Mesothelial cell of epicardium (in vitro differentiated cells): ENCODE data around the gene C14orf119. TPM values are rescaled to one million over a fixed set of nuclear protein-coding genes. Genes with fewer than 3 reads are reported as not detected.

Experiments
- DNase-seq, 2 experiments: peaks; one replicate each; pipeline ENCODE4 v3.0.0; 2021; ENCODE audit warnings: low spot score in 2 of 2; ENCODE audit not compliant: unreplicated experiment in 2 of 2
- H3K27ac Mint-ChIP-seq: 2 replicates; pipeline ENCODE4 v1.8.0; 2021; ENCODE audit warnings: mixed read lengths
- H3K27me3 Mint-ChIP-seq: 2 replicates; pipeline ENCODE4 v1.8.0; 2021; ENCODE audit warnings: low read depth, mixed read lengths
- H3K36me3 Mint-ChIP-seq: 2 replicates; pipeline ENCODE4 v1.8.0; 2021; ENCODE audit warnings: mixed read lengths
- H3K4me1 Mint-ChIP-seq: 2 replicates; pipeline ENCODE4 v1.8.0; 2021; ENCODE audit warnings: mixed read lengths
- H3K4me3 Mint-ChIP-seq: 2 replicates; pipeline ENCODE4 v1.8.0; 2021; ENCODE audit warnings: mild to moderate bottlenecking, moderate library complexity, mixed read lengths
- H3K9me3 Mint-ChIP-seq: 2 replicates; pipeline ENCODE4 v1.8.0; 2021; ENCODE audit warnings: mixed read lengths
- total RNA-seq: library from RNA; stranded (reverse); gene quantifications from 3 replicates; pipeline ENCODE4 v1.2.1, GENCODE V29; 2021
- TF ChIP-seq, protein P1 (sequence below): fragments of 200-600 bp; sonication (generic); IDR thresholded peaks from one replicate; pipeline ENCODE4 v1.5.0; 2021; ENCODE audit warnings: antibody characterized with exemption; ENCODE audit not compliant: unreplicated experiment

Gene C14orf119
- total RNA-seq, 1 donor from 2014 or later: 45.6 TPM

DNA sequence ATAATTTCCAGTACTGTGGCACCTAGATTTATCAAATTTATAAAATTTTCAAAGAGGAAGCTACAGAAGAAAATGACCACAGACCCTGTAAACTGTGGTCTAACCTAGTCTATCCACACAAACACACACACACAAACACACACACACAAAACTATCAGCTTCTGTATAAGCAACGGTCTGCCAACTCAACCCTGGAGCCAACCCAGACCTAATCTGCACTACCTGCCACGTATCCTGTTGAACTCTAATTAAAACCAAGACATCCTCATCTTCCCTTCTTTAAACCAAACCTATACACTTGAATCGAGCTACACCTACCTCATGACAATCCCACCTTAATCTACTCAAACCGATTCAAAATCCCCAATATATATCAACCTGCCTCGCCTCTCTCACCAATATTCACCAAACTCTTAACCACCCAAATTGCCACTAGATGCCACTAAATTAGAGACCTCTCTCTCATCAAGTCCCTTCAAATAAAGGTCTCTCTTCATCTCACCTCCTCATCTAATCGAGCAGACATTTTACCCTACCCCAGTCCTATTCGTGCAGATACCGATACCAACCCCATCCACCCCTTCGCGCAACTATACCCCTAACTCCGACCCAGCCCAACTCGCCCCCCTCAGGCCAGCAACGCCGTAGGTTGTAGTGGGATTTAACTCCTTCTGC, 1.2 kb upstream of the C14orf119 start:
- Mint-ChIP-seq H3K27me3 (no peaks in the 10 kb centered on the region), H3K9me3 (no peaks in the 10 kb centered on the region), H3K4me3 (no peak overlapping the region), H3K36me3 (peaks cover 28% of the 10 kb centered on the region), H3K27ac (no peak overlapping the region), H3K4me1 (peaks cover 20% of the 10 kb centered on the region)
- TF ChIP-seq, protein P1, sequence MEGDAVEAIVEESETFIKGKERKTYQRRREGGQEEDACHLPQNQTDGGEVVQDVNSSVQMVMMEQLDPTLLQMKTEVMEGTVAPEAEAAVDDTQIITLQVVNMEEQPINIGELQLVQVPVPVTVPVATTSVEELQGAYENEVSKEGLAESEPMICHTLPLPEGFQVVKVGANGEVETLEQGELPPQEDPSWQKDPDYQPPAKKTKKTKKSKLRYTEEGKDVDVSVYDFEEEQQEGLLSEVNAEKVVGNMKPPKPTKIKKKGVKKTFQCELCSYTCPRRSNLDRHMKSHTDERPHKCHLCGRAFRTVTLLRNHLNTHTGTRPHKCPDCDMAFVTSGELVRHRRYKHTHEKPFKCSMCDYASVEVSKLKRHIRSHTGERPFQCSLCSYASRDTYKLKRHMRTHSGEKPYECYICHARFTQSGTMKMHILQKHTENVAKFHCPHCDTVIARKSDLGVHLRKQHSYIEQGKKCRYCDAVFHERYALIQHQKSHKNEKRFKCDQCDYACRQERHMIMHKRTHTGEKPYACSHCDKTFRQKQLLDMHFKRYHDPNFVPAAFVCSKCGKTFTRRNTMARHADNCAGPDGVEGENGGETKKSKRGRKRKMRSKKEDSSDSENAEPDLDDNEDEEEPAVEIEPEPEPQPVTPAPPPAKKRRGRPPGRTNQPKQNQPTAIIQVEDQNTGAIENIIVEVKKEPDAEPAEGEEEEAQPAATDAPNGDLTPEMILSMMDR: no peak
- no peak for DNase-seq

DNA sequence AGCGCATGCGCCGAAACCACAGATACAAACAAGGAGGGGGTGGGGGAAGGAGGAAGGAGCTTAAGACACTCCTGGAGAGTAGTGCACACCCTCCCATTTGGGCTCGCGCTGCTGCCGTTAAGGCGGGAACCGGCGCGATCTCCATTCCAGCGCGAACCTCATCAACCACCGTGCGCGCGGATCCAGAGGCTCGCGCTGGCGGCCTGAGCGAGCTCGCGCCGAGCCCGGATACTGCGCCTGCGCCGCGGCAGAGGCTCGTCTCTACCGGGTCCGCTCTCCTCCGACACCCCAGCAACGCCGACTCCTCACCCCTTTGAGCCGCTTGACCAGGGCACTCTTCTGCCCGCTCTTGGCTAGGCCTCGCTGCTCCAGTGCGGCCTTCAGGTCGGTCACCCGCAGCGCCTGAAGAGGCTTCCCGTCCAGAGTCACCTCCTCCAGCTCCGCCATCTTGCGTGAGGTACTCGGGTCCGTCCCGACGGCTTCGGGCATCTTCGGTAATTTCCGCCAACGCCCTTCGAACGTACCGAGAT, 574 bp upstream of the C14orf119 start, which contains the start of gene ACIN1:
ACIN1 (minus strand) TSS at position 471 of the 530 bp plus-strand sequence; CDS start at position 447, 24 bp downstream.
- Mint-ChIP-seq H3K36me3 (peaks cover 25% of the 10 kb centered on the region), H3K4me1 (peaks cover 20% of the 10 kb centered on the region), H3K9me3 (no peaks in the 10 kb centered on the region), H3K27me3 (no peaks in the 10 kb centered on the region), H3K27ac (no peak within 1 kb of the TSS), H3K4me3 (no peak within 1 kb of the TSS)
- DNase-seq: peak; percentile 62 to 100
- TF ChIP-seq, protein P1: no peak

DNA sequence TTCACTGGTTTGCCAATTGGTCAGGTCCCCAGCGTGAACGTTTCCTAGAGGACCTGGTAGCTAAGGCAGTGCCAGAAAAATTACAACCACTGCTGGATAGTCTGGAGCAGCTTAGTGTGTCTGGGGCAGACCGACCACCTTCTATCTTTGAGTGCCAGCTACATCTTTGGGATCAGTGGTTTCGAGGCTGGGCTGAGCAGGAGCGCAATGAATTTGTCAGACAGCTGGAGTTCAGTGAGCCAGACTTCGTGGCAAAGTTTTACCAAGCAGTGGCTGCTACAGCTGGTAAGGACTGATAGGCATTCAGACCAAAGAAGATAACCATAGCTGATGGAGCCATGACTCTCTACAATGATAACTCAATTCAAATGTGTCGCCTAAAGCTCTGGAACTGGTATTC, 2.5 kb downstream of the C14orf119 start:
- TF ChIP-seq, protein P1: no peak
- Mint-ChIP-seq H3K27ac (no peak overlapping the region), H3K9me3 (no peaks in the 10 kb centered on the region), H3K4me1 (peaks cover 20% of the 10 kb centered on the region), H3K4me3 (peak overlapping the region; percentile 33), H3K36me3 (peaks cover 13% of the 10 kb centered on the region), H3K27me3 (no peaks in the 10 kb centered on the region)
- DNase-seq: no peak

DNA sequence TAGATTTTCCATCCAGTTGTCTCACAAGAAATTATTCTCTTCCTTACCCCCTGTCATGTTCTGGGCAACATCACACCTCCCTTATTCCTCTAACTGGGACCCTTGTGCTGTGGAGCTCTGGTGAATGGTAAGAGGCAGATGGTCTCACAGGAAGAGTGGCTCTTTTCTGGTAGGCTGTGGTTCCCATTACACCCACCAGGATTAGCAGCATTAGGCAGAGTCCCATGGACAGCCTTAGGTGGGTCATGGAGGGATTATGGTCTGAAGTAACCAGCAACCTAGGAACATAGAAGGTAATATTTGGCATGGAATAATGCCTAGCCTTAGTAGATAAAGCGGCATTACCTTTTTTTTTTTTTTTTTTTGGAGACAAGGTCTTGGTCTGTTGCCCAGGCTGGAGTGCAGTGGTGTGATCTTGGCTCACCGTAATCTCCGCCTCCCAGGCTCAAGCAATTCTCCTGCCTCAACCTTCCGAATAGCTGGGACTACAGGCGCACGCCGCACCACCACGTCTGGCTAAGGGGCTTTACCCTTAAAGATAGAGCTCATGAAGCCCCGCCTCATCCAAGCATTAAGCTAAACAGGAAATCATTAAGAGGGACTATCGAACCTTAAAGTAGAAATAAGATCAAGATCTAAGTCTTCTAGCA, 4.0 kb downstream of the C14orf119 start:
- TF ChIP-seq, protein P1: no peak
- Mint-ChIP-seq H3K4me1 (peaks cover 11% of the 10 kb centered on the region), H3K27me3 (peaks cover 6% of the 10 kb centered on the region), H3K9me3 (no peaks in the 10 kb centered on the region), H3K27ac (no peak overlapping the region), H3K36me3 (peaks cover 13% of the 10 kb centered on the region), H3K4me3 (no peak overlapping the region)
- DNase-seq: no peak

DNA sequence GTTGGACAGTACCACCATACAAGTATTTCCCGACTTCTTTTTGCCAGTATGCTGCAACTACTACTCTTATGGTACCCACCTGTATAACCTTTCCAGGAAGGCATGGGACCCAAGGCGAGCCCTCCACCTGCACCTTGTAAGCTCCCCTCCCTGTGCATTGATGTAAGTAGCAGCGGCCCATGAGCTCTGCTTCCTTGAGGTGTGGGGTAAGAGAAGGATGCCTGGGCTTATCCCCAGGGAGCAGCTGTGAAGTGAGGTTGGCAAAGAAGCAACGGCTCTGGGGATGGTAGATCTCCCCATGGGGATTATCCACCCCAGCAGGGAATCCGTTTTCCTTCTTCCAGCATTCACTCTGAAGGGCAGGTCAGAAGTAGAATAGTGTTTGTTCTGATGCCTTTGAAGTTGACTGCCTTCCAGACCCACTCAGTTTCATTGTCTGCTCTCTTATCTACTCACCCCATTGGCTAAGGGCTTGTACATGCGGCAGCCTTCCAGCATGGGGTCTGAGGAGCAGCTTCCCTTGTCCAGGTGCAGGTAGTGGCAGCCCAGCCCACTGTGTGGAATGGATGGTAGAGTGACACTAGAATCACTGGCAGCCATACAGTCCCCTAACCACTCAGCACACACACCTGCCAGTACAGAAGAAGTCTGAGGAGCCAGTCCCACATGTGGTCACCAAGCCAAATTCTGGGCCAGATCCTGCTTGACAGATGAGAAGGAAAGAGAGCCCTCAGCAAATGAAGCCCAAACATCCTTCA, 6.1 kb downstream of the C14orf119 start:
- Mint-ChIP-seq H3K27me3 (peaks cover 15% of the 10 kb centered on the region), H3K4me1 (peaks cover 11% of the 10 kb centered on the region), H3K27ac (no peak overlapping the region), H3K4me3 (no peak overlapping the region), H3K36me3 (peaks cover 13% of the 10 kb centered on the region), H3K9me3 (no peaks in the 10 kb centered on the region)
- TF ChIP-seq, protein P1: no peak
- no peak for DNase-seq
